Measurements from ENCODE around the gene TCF12. TPM values are rescaled to one million over a fixed set of nuclear protein-coding genes. Genes with fewer than 3 reads are reported as not detected.

Gene TCF12
- total RNA-seq, 1 experiment from 2014 or later, result 76.7 TPM

GRCh38 chr15:56996746-56997470, 78.5 kb downstream of the TCF12 start:
- Mint-ChIP-seq H3K36me3 (ENCODE audit: insufficient read depth in 1 of 3, low read depth in 3 of 3) (peaks cover 10 to 16% (median 16%) of the 10 kb centered on the region in 3 experiments; a peak in 5 of 7 replicates), H3K27me3 (ENCODE audit: low read depth) (no peaks in the 10 kb centered on the region), H3K4me3 (no peak overlapping the region), H3K27ac (no peak overlapping the region), H3K4me1 (peaks cover 3 to 11% of the 10 kb centered on the region in 2 experiments; a peak in 3 of 4 replicates), H3K9me3 (no peaks in the 10 kb centered on the region; a peak in 1 of 5 replicates)
- no peak overlapping the region for H2AK5ac ChIP-seq (ENCODE audit: insufficient read length, low read length)
- no peak overlapping the region for H3K4me2 ChIP-seq (ENCODE audit: insufficient read depth, insufficient read length, low read length)
- H2BK20ac ChIP-seq (ENCODE audit: low read depth, low read length, poor library complexity, severe bottlenecking), result no peak overlapping the region
- no peaks in the 10 kb centered on the region for H4K20me1 ChIP-seq (ENCODE audit: control insufficient read depth, insufficient read depth, insufficient read length)
- H2BK15ac ChIP-seq (ENCODE audit: low read depth, low read length), result no peak overlapping the region
- WGBS (ENCODE audit: extremely low coverage, insufficient read length, low lambda C conversion rate), result no CpG with 5 or more reads among the region's 3 CpGs
- H3K27me3 ChIP-seq (ENCODE audit: insufficient read depth, low read length), result no peaks in the 10 kb centered on the region
- DNase-seq, result no peak
- peaks cover 8% of the 10 kb centered on the region; the same call in 1 of the 2 replicates for H3K79me2 ChIP-seq (ENCODE audit: insufficient read depth, low read length)
- H3K27ac ChIP-seq (ENCODE audit: insufficient read length, low read depth, low read length), result no peak overlapping the region
- no peak for TF ChIP-seq CTCF (conservative IDR thresholded peaks at IDR 0.05)
- no peak overlapping the region for H3K9ac ChIP-seq (ENCODE audit: extremely low read depth, insufficient read length, low read length)
- H2BK120ac ChIP-seq (ENCODE audit: low read depth, low read length, poor library complexity, severe bottlenecking), result no peak overlapping the region
- no peak overlapping the region for H3K18ac ChIP-seq (ENCODE audit: insufficient read length, low read depth, low read length)
- no peak overlapping the region for H4K5ac ChIP-seq (ENCODE audit: insufficient read length, low read depth, low read length)
- H2BK12ac ChIP-seq (ENCODE audit: insufficient read length, low read depth, low read length), result no peak overlapping the region
- no peaks in the 10 kb centered on the region for H3K4me1 ChIP-seq (ENCODE audit: insufficient read depth, low read length)
- H3K14ac ChIP-seq (ENCODE audit: insufficient read depth, low read length), result no peak overlapping the region
- no peak overlapping the region for H4K91ac ChIP-seq (ENCODE audit: insufficient read length, low read depth, low read length)
- H3K79me1 ChIP-seq (ENCODE audit: insufficient read depth, low read depth, low read length, poor library complexity, severe bottlenecking), result peaks cover 1% of the 10 kb centered on the region
- H2BK5ac ChIP-seq (ENCODE audit: insufficient read length, low read length), result no peak overlapping the region
- H3K9me3 ChIP-seq (ENCODE audit: control insufficient read depth, low read depth, low read length), result no peaks in the 10 kb centered on the region
- no peak overlapping the region for H3K4ac ChIP-seq (ENCODE audit: low read depth, low read length)
- no peak overlapping the region for H2AFZ ChIP-seq (ENCODE audit: low read length)
- no peak overlapping the region for H4K8ac ChIP-seq (replicated peaks; ENCODE audit: insufficient read length, low read depth, low read length)
- H3K23ac ChIP-seq (ENCODE audit: insufficient read length, low read depth, low read length), result no peak overlapping the region
- no peak overlapping the region for H3T11ph ChIP-seq (ENCODE audit: low read length)
- H3K56ac ChIP-seq (ENCODE audit: insufficient read length, low read depth, low read length), result no peak overlapping the region
- H3K23me2 ChIP-seq (ENCODE audit: insufficient read length, low read depth, low read length, poor library complexity, severe bottlenecking), result no peaks in the 10 kb centered on the region

All from H9 (cell line).